ENCODE measurements around the gene ALPK3. TPM values are rescaled to one million over a fixed set of nuclear protein-coding genes. Genes with fewer than 3 reads are reported as not detected.

ALPK3 gene
- polyA plus RNA-seq, 1 donor (not counting 4 experiments of a cell fraction or from before 2014, with no cell fraction given), result 0.07 TPM

DNA sequence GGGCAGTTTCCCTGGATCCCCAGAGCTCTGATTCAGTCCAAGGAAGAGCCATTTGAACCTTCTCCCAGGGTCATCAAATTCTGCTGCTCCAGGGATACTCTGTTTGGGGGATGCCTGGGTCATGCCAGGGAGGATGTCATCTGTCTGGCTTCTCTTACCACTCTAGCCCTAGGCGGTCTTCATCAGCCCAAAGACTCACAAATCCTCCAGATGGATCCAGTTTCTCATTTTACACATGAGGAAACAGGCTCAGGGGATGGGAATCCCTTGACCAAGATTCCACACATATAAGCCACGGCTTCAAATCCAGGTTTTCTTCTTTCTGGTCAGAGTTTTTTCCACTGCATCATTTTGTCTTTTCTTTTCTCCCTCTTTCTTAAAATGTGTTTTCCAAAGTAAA, 104.0 kb downstream of the ALPK3 start:
- Histone ChIP-seq H3K4me1 (ENCODE audit: control insufficient read depth, extremely low read depth, insufficient read depth, low read length) (peaks cover 3% of the 10 kb centered on the region), H3K4me3 (ENCODE audit: control insufficient read depth in 2 of 3, extremely low read depth in 1 of 3, insufficient read depth in 2 of 3, low read depth in 1 of 3, low read length in 3 of 3) (no peak overlapping the region), H4K20me1 (ENCODE audit: control insufficient read depth, extremely low read depth, insufficient read depth, low read length) (no peaks in the 10 kb centered on the region), H3K36me3 (ENCODE audit: control insufficient read depth in 2 of 2, extremely low read depth in 1 of 2, insufficient read depth in 2 of 2, low read length in 2 of 2) (no peaks in the 10 kb centered on the region), H3K9me3 (ENCODE audit: control insufficient read depth, low read depth, low read length) (no peaks in the 10 kb centered on the region), H3K4me2 (ENCODE audit: control insufficient read depth, extremely low read depth, insufficient read depth, low read depth, low read length) (no peak overlapping the region), H3K79me2 (ENCODE audit: control insufficient read depth, insufficient read depth, low read length) (no peaks in the 10 kb centered on the region), H3K27me3 (ENCODE audit: control insufficient read depth, extremely low read depth, insufficient read depth, low read length) (no peaks in the 10 kb centered on the region), H2AFZ (ENCODE audit: control insufficient read depth, low read length) (no peak overlapping the region), H3K27ac (ENCODE audit: control insufficient read depth, insufficient read depth, low read length) (no peak overlapping the region), H3K9ac (ENCODE audit: control insufficient read depth, extremely low read depth, insufficient read depth, low read length) (no peak overlapping the region), H3K9me1 (ENCODE audit: control insufficient read depth, extremely low read depth, insufficient read depth, low read length) (no peaks in the 10 kb centered on the region)
- DNase-seq (ENCODE audit: low read depth, low spot score) (no peak), FAIRE-seq (no peak)
- dilution Hi-C loops (cut with MboI; ENCODE audit: extremely low pct_ligation_motif_present, low sequenced_read_pairs), result no loop called here
- TF ChIP-seq, protein P1, sequence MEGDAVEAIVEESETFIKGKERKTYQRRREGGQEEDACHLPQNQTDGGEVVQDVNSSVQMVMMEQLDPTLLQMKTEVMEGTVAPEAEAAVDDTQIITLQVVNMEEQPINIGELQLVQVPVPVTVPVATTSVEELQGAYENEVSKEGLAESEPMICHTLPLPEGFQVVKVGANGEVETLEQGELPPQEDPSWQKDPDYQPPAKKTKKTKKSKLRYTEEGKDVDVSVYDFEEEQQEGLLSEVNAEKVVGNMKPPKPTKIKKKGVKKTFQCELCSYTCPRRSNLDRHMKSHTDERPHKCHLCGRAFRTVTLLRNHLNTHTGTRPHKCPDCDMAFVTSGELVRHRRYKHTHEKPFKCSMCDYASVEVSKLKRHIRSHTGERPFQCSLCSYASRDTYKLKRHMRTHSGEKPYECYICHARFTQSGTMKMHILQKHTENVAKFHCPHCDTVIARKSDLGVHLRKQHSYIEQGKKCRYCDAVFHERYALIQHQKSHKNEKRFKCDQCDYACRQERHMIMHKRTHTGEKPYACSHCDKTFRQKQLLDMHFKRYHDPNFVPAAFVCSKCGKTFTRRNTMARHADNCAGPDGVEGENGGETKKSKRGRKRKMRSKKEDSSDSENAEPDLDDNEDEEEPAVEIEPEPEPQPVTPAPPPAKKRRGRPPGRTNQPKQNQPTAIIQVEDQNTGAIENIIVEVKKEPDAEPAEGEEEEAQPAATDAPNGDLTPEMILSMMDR (optimal IDR thresholded peaks at IDR 0.05 in 1 of 3, IDR thresholded peaks at IDR 0.05 in 1 of 3, conservative IDR thresholded peaks at IDR 0.05 in 1 of 3; ENCODE audit: extremely low read depth in 1 of 3, insufficient read depth in 2 of 3, low read length in 3 of 3), result no peak
- TF ChIP-seq EZH2 (IDR thresholded peaks at IDR 0.05; ENCODE audit: low read length), result no peak

GRCh38 chr15:84922530-84922929, 105.4 kb downstream of the ALPK3 start:
- Histone ChIP-seq H3K9ac (ENCODE audit: control insufficient read depth, extremely low read depth, insufficient read depth, low read length) (no peak overlapping the region), H3K4me1 (ENCODE audit: control insufficient read depth, extremely low read depth, insufficient read depth, low read length) (peaks cover 3% of the 10 kb centered on the region), H3K4me3 (ENCODE audit: control insufficient read depth in 2 of 3, extremely low read depth in 1 of 3, insufficient read depth in 2 of 3, low read depth in 1 of 3, low read length in 3 of 3) (no peak overlapping the region), H2AFZ (ENCODE audit: control insufficient read depth, low read length) (no peak overlapping the region), H3K9me3 (ENCODE audit: control insufficient read depth, low read depth, low read length) (no peaks in the 10 kb centered on the region), H4K20me1 (ENCODE audit: control insufficient read depth, extremely low read depth, insufficient read depth, low read length) (no peaks in the 10 kb centered on the region), H3K27me3 (ENCODE audit: control insufficient read depth, extremely low read depth, insufficient read depth, low read length) (no peaks in the 10 kb centered on the region), H3K79me2 (ENCODE audit: control insufficient read depth, insufficient read depth, low read length) (no peaks in the 10 kb centered on the region), H3K4me2 (ENCODE audit: control insufficient read depth, extremely low read depth, insufficient read depth, low read depth, low read length) (no peak overlapping the region), H3K36me3 (ENCODE audit: control insufficient read depth in 2 of 2, extremely low read depth in 1 of 2, insufficient read depth in 2 of 2, low read length in 2 of 2) (no peaks in the 10 kb centered on the region), H3K9me1 (ENCODE audit: control insufficient read depth, extremely low read depth, insufficient read depth, low read length) (no peaks in the 10 kb centered on the region), H3K27ac (ENCODE audit: control insufficient read depth, insufficient read depth, low read length) (no peak overlapping the region)
- dilution Hi-C loops (cut with MboI; ENCODE audit: extremely low pct_ligation_motif_present, low sequenced_read_pairs), result no loop called here
- TF ChIP-seq EZH2 (IDR thresholded peaks at IDR 0.05; ENCODE audit: low read length), result no peak
- TF ChIP-seq, protein P1 (optimal IDR thresholded peaks at IDR 0.05 in 1 of 3, IDR thresholded peaks at IDR 0.05 in 1 of 3, conservative IDR thresholded peaks at IDR 0.05 in 1 of 3; ENCODE audit: extremely low read depth in 1 of 3, insufficient read depth in 2 of 3, low read length in 3 of 3), result no peak
- DNase-seq (ENCODE audit: low read depth, low spot score) (no peak), FAIRE-seq (no peak)

Small RNAs within 50 kb of the gene (small RNA-seq; reads per million reads assigned to genes)
- 0 reads per million in 3 experiments for gene RF00402 (ENCODE audit: insufficient read length in 3 of 3, low read depth in 3 of 3, low replicate concordance in 1 of 3)

Other genes starting within 250 kb of the ALPK3 start
- 3.7 to 4.6 TPM (median 3.7 TPM) in 3 replicates for gene ZSCAN2, start 216.3 kb upstream of the ALPK3 start, polyA plus RNA-seq
- 23.5 to 24.2 TPM (median 23.6 TPM) in 3 replicates for gene WDR73, start 163.1 kb upstream of the ALPK3 start, polyA plus RNA-seq
- 2.8 to 4.1 TPM (median 3.9 TPM) in 3 replicates for gene NMB, start 159.2 kb upstream of the ALPK3 start, polyA plus RNA-seq
- 110 to 195 TPM (median 115 TPM) in 3 replicates for gene SEC11A, start 101.2 kb upstream of the ALPK3 start, polyA plus RNA-seq
- gene ZNF592, start 68.8 kb upstream of the ALPK3 start, polyA plus RNA-seq, result 4.1 to 9.4 TPM (median 4.4 TPM) in 3 replicates
- gene SLC28A1, start 67.3 kb downstream of the ALPK3 start, polyA plus RNA-seq, result not detected in 3 replicates
- 19.5 to 24.2 TPM (median 24.1 TPM) in 3 replicates for gene PDE8A, start 164.5 kb downstream of the ALPK3 start, polyA plus RNA-seq